HepG2 (cell line): Measurements from ENCODE around the gene BLVRB. TPM values are rescaled to one million over a fixed set of nuclear protein-coding genes. Genes with fewer than 3 reads are reported as not detected.

Source experiments
- CHCHD3 ChIP-seq: sonication (generic); formaldehyde crosslinking; IDR thresholded peaks from 2 replicates; pipeline ENCODE4 v1.8.0; 2022; ENCODE audit warnings: mild to moderate bottlenecking, missing genetic modification reagents, moderate library complexity
- HOXA3 ChIP-seq: sonication (generic); formaldehyde crosslinking; IDR thresholded peaks from 2 replicates; pipeline ENCODE4 v1.5.0; 2020; ENCODE audit warnings: missing genetic modification reagents
- HOXD1 ChIP-seq: sonication (generic); formaldehyde crosslinking; IDR thresholded peaks from 2 replicates; pipeline ENCODE4 v1.5.0; 2020; ENCODE audit warnings: missing genetic modification reagents
- KLF6 ChIP-seq: IDR thresholded peaks from 2 replicates; pipeline ENCODE4 v1.8.0; 2016; ENCODE audit warnings: missing biosample characterization, missing genetic modification reagents
- PAF1 ChIP-seq: IDR thresholded peaks from 2 replicates; pipeline ENCODE4 v1.6.1; 2016; ENCODE audit warnings: missing genetic modification reagents, missing compliant biosample characterization
- TAF1 ChIP-seq: sonication (generic); formaldehyde crosslinking; IDR thresholded peaks from 2 replicates; pipeline ENCODE4 v1.4.0; 2020; ENCODE audit warnings: missing genetic modification reagents
- ZNF326 ChIP-seq: sonication (generic); formaldehyde crosslinking; IDR thresholded peaks from 2 replicates; pipeline ENCODE4 v1.4.0; 2020; ENCODE audit warnings: missing genetic modification reagents, borderline replicate concordance
- polyA plus RNA-seq, 8 experiments: library from polyadenylated mRNA; depleted of rRNA in 3 of 8; stranded (reverse) in 7 of 8; unstranded in 1 of 8; fragments of >200 nt; fragmentation: Illumina TruSeq in 4 of 8; extraction: Trizol in 4 of 8; gene quantifications; 2 replicates each; pipeline versions ENCODE4 v1.2.1 to v1.2.3, GENCODE V29; 2011 to 2016; ENCODE audit warnings: low read depth in 4 of 8, missing spikeins in 1 of 8, mixed read lengths in 1 of 8; ENCODE audit not compliant: insufficient read depth in 1 of 8
- total RNA-seq, 5 experiments: library from RNA; depleted of rRNA; stranded (reverse); fragments of >200 nt; fragmentation: Illumina TruSeq; extraction: Trizol; gene quantifications; 2 replicates each; pipeline ENCODE4 v1.2.3, GENCODE V29; 2016; ENCODE audit warnings: low read depth in 1 of 5
- TF ChIP-seq, protein P1 (sequence below): sonication (generic); formaldehyde crosslinking; IDR thresholded peaks from 2 replicates; pipeline ENCODE4 v1.5.0; 2020; ENCODE audit warnings: mild to moderate bottlenecking, missing genetic modification reagents, borderline replicate concordance
- TF ChIP-seq, protein P2 (sequence below): sonication (generic); formaldehyde crosslinking; IDR thresholded peaks from 2 replicates; pipeline ENCODE4 v1.5.1; 2020; ENCODE audit warnings: mild to moderate bottlenecking, missing genetic modification reagents, borderline replicate concordance
- TF ChIP-seq, protein P3 (sequence below): sonication (generic); formaldehyde crosslinking; IDR thresholded peaks from 2 replicates; pipeline ENCODE4 v1.4.0; 2020; ENCODE audit warnings: missing genetic modification reagents
- TF ChIP-seq, protein P4 (sequence below): sonication (generic); formaldehyde crosslinking; IDR thresholded peaks from 2 replicates; pipeline ENCODE4 v1.4.0; 2020; ENCODE audit warnings: mild to moderate bottlenecking, missing genetic modification reagents
- TF ChIP-seq, protein P5 (sequence below): sonication (generic); formaldehyde crosslinking; IDR thresholded peaks from 2 replicates; pipeline ENCODE4 v1.4.0; 2020; ENCODE audit warnings: low read depth, missing genetic modification reagents
- TF ChIP-seq, protein P6 (sequence below): sonication (generic); formaldehyde crosslinking; IDR thresholded peaks from 2 replicates; pipeline ENCODE4 v1.4.0; 2020; ENCODE audit warnings: missing genetic modification reagents

Gene BLVRB
- total and polyA plus RNA-seq, 2 of the 13 experiments (the other 11 are each of a cell fraction or from before 2014, with no cell fraction given): 25.9 to 51.4 TPM

DNA sequence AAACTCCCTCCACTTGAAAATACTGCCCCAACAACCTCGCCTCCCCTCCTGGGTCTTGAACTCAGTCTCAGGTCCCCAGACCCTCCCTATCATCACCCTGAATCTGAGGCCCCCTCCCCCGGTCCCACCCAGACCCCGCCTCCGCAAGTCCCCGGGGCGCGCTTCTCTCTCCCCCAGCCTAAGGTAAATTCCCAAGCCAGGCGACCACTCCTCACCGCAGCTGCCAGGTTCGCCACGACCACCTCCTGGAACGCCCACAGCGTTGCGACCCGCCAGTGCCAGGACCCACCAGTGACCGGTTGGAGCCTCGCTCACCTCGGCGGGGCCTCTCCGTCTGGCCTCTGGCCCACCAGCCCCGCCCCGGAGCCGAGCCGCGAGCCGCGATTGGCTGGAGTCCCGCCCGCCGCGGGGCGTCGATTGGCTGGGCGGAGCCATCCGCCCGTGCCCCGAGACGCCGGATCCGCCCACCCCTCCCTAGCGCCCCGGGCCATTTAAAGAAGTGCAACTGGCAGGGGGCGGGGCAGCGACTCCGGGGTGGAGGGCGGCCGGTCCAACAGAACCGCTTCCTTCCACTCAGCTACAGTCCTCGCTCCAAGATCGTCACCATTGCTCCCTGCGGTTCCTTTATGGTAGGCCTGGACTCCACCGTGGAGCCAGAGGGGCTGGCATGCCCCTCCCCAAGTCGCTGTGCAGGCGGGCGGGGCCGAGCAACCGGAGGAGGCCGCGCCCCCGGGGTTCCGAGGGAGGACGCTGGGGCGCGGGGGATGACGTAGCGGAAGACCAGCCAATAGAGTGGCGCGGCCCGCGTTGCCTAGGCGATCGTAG, 21.3 kb downstream of the BLVRB start, which contains the start of gene SERTAD3 (continued):
- TF ChIP-seq, protein P1, sequence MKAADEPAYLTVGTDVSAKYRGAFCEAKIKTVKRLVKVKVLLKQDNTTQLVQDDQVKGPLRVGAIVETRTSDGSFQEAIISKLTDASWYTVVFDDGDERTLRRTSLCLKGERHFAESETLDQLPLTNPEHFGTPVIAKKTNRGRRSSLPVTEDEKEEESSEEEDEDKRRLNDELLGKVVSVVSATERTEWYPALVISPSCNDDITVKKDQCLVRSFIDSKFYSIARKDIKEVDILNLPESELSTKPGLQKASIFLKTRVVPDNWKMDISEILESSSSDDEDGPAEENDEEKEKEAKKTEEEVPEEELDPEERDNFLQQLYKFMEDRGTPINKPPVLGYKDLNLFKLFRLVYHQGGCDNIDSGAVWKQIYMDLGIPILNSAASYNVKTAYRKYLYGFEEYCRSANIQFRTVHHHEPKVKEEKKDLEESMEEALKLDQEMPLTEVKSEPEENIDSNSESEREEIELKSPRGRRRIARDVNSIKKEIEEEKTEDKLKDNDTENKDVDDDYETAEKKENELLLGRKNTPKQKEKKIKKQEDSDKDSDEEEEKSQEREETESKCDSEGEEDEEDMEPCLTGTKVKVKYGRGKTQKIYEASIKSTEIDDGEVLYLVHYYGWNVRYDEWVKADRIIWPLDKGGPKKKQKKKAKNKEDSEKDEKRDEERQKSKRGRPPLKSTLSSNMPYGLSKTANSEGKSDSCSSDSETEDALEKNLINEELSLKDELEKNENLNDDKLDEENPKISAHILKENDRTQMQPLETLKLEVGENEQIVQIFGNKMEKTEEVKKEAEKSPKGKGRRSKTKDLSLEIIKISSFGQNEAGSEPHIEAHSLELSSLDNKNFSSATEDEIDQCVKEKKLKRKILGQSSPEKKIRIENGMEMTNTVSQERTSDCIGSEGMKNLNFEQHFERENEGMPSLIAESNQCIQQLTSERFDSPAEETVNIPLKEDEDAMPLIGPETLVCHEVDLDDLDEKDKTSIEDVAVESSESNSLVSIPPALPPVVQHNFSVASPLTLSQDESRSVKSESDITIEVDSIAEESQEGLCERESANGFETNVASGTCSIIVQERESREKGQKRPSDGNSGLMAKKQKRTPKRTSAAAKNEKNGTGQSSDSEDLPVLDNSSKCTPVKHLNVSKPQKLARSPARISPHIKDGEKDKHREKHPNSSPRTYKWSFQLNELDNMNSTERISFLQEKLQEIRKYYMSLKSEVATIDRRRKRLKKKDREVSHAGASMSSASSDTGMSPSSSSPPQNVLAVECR: peak; percentile 91
- TF ChIP-seq, protein P2, sequence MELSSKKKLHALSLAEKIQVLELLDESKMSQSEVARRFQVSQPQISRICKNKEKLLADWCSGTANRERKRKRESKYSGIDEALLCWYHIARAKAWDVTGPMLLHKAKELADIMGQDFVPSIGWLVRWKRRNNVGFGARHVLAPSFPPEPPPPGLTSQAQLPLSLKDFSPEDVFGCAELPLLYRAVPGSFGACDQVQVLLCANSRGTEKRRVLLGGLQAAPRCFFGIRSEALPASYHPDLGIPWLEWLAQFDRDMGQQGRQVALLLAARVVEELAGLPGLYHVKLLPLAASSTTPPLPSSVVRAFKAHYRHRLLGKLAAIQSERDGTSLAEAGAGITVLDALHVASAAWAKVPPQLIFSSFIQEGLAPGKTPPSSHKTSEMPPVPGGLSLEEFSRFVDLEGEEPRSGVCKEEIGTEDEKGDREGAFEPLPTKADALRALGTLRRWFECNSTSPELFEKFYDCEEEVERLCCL (CRISPR knock-in tag): peak; percentile 87
- TF ChIP-seq ZNF326 (CRISPR knock-in tag) (no peak), CHCHD3 (CRISPR knock-in tag) (no peak), HOXA3 (CRISPR knock-in tag) (peak; percentile 53), KLF6 (0 out of 2 replicates have a peak, but pooled peaks have one; percentile 51), TAF1 (peak; percentile 90), HOXD1 (CRISPR knock-in tag) (peak; percentile 47; the same call in 1 of the 2 replicates), PAF1 (CRISPR knock-in tag) (no peak)
- TF ChIP-seq, protein P3, sequence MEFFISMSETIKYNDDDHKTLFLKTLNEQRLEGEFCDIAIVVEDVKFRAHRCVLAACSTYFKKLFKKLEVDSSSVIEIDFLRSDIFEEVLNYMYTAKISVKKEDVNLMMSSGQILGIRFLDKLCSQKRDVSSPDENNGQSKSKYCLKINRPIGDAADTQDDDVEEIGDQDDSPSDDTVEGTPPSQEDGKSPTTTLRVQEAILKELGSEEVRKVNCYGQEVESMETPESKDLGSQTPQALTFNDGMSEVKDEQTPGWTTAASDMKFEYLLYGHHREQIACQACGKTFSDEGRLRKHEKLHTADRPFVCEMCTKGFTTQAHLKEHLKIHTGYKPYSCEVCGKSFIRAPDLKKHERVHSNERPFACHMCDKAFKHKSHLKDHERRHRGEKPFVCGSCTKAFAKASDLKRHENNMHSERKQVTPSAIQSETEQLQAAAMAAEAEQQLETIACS: 0 out of 2 replicates have a peak, but pooled peaks have one; percentile 26
- TF ChIP-seq, protein P4, sequence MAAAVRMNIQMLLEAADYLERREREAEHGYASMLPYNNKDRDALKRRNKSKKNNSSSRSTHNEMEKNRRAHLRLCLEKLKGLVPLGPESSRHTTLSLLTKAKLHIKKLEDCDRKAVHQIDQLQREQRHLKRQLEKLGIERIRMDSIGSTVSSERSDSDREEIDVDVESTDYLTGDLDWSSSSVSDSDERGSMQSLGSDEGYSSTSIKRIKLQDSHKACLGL: peak; percentile 81; the same call in 1 of the 2 replicates
- TF ChIP-seq, protein P5, sequence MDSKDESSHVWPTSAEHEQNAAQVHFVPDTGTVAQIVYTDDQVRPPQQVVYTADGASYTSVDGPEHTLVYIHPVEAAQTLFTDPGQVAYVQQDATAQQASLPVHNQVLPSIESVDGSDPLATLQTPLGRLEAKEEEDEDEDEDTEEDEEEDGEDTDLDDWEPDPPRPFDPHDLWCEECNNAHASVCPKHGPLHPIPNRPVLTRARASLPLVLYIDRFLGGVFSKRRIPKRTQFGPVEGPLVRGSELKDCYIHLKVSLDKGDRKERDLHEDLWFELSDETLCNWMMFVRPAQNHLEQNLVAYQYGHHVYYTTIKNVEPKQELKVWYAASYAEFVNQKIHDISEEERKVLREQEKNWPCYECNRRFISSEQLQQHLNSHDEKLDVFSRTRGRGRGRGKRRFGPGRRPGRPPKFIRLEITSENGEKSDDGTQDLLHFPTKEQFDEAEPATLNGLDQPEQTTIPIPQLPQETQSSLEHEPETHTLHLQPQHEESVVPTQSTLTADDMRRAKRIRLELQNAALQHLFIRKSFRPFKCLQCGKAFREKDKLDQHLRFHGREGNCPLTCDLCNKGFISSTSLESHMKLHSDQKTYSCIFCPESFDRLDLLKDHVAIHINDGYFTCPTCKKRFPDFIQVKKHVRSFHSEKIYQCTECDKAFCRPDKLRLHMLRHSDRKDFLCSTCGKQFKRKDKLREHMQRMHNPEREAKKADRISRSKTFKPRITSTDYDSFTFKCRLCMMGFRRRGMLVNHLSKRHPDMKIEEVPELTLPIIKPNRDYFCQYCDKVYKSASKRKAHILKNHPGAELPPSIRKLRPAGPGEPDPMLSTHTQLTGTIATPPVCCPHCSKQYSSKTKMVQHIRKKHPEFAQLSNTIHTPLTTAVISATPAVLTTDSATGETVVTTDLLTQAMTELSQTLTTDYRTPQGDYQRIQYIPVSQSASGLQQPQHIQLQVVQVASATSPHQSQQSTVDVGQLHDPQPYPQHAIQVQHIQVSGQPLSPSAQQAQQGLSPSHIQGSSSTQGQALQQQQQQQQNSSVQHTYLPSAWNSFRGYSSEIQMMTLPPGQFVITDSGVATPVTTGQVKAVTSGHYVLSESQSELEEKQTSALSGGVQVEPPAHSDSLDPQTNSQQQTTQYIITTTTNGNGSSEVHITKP: peak; percentile 70; the same call in 1 of the 2 replicates
- TF ChIP-seq, protein P6, sequence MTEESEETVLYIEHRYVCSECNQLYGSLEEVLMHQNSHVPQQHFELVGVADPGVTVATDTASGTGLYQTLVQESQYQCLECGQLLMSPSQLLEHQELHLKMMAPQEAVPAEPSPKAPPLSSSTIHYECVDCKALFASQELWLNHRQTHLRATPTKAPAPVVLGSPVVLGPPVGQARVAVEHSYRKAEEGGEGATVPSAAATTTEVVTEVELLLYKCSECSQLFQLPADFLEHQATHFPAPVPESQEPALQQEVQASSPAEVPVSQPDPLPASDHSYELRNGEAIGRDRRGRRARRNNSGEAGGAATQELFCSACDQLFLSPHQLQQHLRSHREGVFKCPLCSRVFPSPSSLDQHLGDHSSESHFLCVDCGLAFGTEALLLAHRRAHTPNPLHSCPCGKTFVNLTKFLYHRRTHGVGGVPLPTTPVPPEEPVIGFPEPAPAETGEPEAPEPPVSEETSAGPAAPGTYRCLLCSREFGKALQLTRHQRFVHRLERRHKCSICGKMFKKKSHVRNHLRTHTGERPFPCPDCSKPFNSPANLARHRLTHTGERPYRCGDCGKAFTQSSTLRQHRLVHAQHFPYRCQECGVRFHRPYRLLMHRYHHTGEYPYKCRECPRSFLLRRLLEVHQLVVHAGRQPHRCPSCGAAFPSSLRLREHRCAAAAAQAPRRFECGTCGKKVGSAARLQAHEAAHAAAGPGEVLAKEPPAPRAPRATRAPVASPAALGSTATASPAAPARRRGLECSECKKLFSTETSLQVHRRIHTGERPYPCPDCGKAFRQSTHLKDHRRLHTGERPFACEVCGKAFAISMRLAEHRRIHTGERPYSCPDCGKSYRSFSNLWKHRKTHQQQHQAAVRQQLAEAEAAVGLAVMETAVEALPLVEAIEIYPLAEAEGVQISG: peak; percentile 67; the same call in 1 of the 2 replicates
